ENCODE data around the gene ATP5MK.
"Not testable (repeated sequence)": the region's sequence is repeated elsewhere in the genome, so short reads cannot be mapped to it uniquely, and the experiment has no call there.

- TF ChIP-seq RARB (CRISPR knock-in tag; IDR thresholded peaks at IDR 0.05); ZFP3 (CRISPR knock-in tag; IDR thresholded peaks at IDR 0.05); ARNTL (CRISPR knock-in tag; IDR thresholded peaks at IDR 0.05; ENCODE audit: borderline replicate concordance, low read depth); PATZ1 (CRISPR knock-in tag; IDR thresholded peaks at IDR 0.05; ENCODE audit: borderline replicate concordance); TOX (CRISPR knock-in tag; IDR thresholded peaks at IDR 0.05; ENCODE audit: borderline replicate concordance); ZNF565 (CRISPR knock-in tag; conservative IDR thresholded peaks at IDR 0.05; ENCODE audit: low read depth); SNAI2 (CRISPR knock-in tag; IDR thresholded peaks at IDR 0.05); ZNF8 (CRISPR knock-in tag; IDR thresholded peaks at IDR 0.05); BACH2 (CRISPR knock-in tag; IDR thresholded peaks at IDR 0.05; ENCODE audit: borderline replicate concordance); PPARA (CRISPR knock-in tag; IDR thresholded peaks at IDR 0.05; ENCODE audit: borderline replicate concordance); ZFP30 (CRISPR knock-in tag; IDR thresholded peaks at IDR 0.05); OSR1 (CRISPR knock-in tag; IDR thresholded peaks at IDR 0.05): not testable (repeated sequence)
These were observed 35.5 kb downstream of the ATP5MK start for GRCh38 chr10:103360791-103361190.

Measured in SK-N-SH treated with all-trans-retinoic acid at 6 μM for 48 hours (cell line).